ENCODE data around the gene TMPRSS3.

DNA sequence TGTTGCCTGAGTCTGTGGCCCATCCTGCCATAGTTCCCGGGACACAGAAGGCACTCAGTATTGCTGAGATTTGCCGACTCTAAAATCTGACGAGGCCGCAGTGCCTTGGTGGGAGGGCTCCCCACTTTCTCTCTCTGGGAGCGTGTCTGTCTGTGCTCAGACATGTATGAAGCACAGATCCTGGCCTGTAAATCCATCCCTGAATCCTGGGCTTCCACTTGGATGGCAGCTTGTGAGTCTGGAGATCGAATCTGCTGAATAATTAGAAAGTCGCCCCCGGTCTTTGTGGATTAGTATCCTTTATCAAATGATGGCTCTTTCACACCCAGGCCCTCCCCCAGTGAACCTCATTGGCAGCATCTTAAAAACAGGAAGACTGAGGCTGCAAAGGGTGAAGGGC is 18.2 kb upstream of the TMPRSS3 start:
- TF ChIP-seq CTCF (conservative IDR thresholded peaks at IDR 0.05; ENCODE audit: low read depth, low read length) = no peak
- TF ChIP-seq EZH2 (IDR thresholded peaks at IDR 0.05; ENCODE audit: borderline replicate concordance, low read depth, low read length, poor library complexity, severe bottlenecking) = no peak
